ENCODE measurements around the gene NT5DC2.

DNA sequence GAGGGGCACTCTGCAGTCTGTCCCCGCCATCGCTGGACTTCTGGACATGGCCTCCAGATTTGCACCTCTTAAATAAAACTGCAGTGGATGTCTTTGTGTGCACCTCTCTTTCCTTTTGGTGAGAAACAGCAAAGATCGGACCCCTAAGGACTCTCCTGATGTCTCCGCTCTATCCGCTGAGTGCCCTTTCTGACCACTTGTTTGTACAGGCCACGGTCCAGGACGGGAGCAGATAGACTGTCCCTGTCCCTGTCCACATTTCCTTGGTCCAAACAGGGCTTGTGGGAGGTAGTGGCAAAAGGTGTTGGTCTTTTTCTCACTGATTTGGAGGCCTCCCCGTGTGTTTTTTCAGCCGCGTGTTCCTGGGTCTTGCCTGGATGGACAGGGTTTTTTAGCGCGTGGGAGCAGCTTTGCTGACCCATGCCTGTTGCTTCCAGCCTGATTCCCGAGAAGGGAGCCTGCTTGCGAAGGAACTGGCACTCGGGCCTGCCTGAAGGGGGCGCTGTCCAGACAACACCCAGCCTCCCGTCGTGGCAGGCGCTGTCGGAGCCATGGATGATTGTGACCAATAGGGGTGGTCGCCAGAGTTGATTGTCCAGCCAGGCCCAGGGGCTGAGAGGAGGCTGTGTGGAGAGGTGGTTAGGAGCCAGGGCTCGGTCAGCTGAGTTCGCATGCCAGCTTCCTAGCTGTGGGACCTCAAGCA, 51.7 kb downstream of the NT5DC2 start:
- no peak for TF ChIP-seq EZH2 (IDR thresholded peaks at IDR 0.05)
- TF ChIP-seq POLR2AphosphoS5 (IDR thresholded peaks at IDR 0.05; ENCODE audit: borderline replicate concordance, low read depth, low read length), result no peak
- TF ChIP-seq FOXP2 (optimal IDR thresholded peaks at IDR 0.05; ENCODE audit: control extremely low read depth, extremely low read length, insufficient read depth), result no peak

Measured in SK-N-MC (cell line).